KMS-11 (cell line): ENCODE measurements around the gene ZSWIM4.

Source experiments
- H2AFZ ChIP-seq: fragments of 200-600 bp; sonication (generic); 2 replicates; pipeline ENCODE4 v1.6.1; 2016; ENCODE audit warnings: antibody characterized with exemption, mixed run types, low read depth
- H3K27ac ChIP-seq: fragments of 200-600 bp; sonication (generic); 2 replicates; pipeline ENCODE4 v1.6.1; 2016; ENCODE audit warnings: mild to moderate bottlenecking, mixed run types
- H3K27me3 ChIP-seq: fragments of 200-600 bp; sonication (generic); 2 replicates; pipeline ENCODE4 v1.6.1; 2017; ENCODE audit warnings: mild to moderate bottlenecking, low read depth, mixed run types, moderate library complexity; ENCODE audit not compliant: insufficient read depth
- H3K36me3 ChIP-seq: fragments of 200-600 bp; sonication (generic); 2 replicates; pipeline ENCODE4 v1.6.1; 2017; ENCODE audit warnings: mild to moderate bottlenecking, mixed run types; ENCODE audit not compliant: insufficient read depth
- H3K4me1 ChIP-seq: fragments of 200-600 bp; sonication (generic); 2 replicates; pipeline ENCODE4 v1.6.1; 2016; ENCODE audit warnings: mild to moderate bottlenecking, low read depth, mixed run types; ENCODE audit not compliant: poor library complexity, severe bottlenecking
- H3K4me2 ChIP-seq: fragments of 200-600 bp; sonication (generic); 2 replicates; pipeline ENCODE4 v1.7.0; 2016; ENCODE audit warnings: mild to moderate bottlenecking, mixed run types
- H3K4me3 ChIP-seq: fragments of 200-600 bp; sonication (generic); IDR thresholded peaks from 2 replicates; pipeline ENCODE4 v1.6.1; 2017; ENCODE audit warnings: low read depth, low read length, mixed read lengths; ENCODE audit not compliant: insufficient read depth
- H3K79me2 ChIP-seq: fragments of 200-600 bp; sonication (generic); 2 replicates; pipeline ENCODE4 v1.6.1; 2016; ENCODE audit warnings: low read depth, mixed run types; ENCODE audit not compliant: insufficient read depth
- H3K9ac ChIP-seq: fragments of 200-600 bp; sonication (generic); 2 replicates; pipeline ENCODE4 v1.6.1; 2016; ENCODE audit warnings: mild to moderate bottlenecking, mixed run types
- H4K20me1 ChIP-seq: fragments of 200-600 bp; sonication (generic); 2 replicates; pipeline ENCODE4 v1.6.1; 2016; ENCODE audit warnings: mild to moderate bottlenecking, mixed run types; ENCODE audit not compliant: insufficient read depth
- CTCF ChIP-seq: fragments of 200-600 bp; sonication (generic); conservative IDR thresholded peaks from 2 replicates; pipeline ENCODE4 v1.6.1; 2017; ENCODE audit warnings: low read depth, mild to moderate bottlenecking, antibody characterized with exemption, low read length, moderate library complexity, mixed read lengths

ZSWIM4 gene

GRCh38 chr19:13765395-13766094 is 29.7 kb upstream of the ZSWIM4 start:
- Histone ChIP-seq H3K4me2 (no peak overlapping the region), H3K4me3 (no peak overlapping the region), H3K27me3 (no peaks in the 10 kb centered on the region), H3K36me3 (no peaks in the 10 kb centered on the region), H3K9ac (no peak overlapping the region), H3K79me2 (no peaks in the 10 kb centered on the region), H2AFZ (no peak overlapping the region), H3K27ac (no peak overlapping the region), H4K20me1 (no peaks in the 10 kb centered on the region), H3K4me1 (no peaks in the 10 kb centered on the region)
- no peak for TF ChIP-seq CTCF

GRCh38 chr19:13766095-13766481 is 29.2 kb upstream of the ZSWIM4 start:
- no peak for TF ChIP-seq CTCF
- Histone ChIP-seq H3K9ac (no peak overlapping the region), H3K4me2 (no peak overlapping the region), H3K4me1 (no peaks in the 10 kb centered on the region), H3K27ac (no peak overlapping the region), H3K36me3 (no peaks in the 10 kb centered on the region), H3K79me2 (no peaks in the 10 kb centered on the region), H2AFZ (no peak overlapping the region), H3K27me3 (no peaks in the 10 kb centered on the region), H3K4me3 (no peak overlapping the region), H4K20me1 (no peaks in the 10 kb centered on the region)

GRCh38 chr19:13768510-13768909 is 26.7 kb upstream of the ZSWIM4 start:
- TF ChIP-seq CTCF = no peak
- no peak overlapping the region for H3K9ac ChIP-seq
- H3K27ac ChIP-seq = no peak overlapping the region
- H3K36me3 ChIP-seq = no peaks in the 10 kb centered on the region
- no peak overlapping the region for H2AFZ ChIP-seq
- no peaks in the 10 kb centered on the region for H4K20me1 ChIP-seq
- H3K4me2 ChIP-seq = no peak overlapping the region
- H3K27me3 ChIP-seq = no peaks in the 10 kb centered on the region
- no peaks in the 10 kb centered on the region for H3K79me2 ChIP-seq
- no peak overlapping the region for H3K4me3 ChIP-seq
- H3K4me1 ChIP-seq = no peaks in the 10 kb centered on the region

GRCh38 chr19:13770013-13770635 is 25.1 kb upstream of the ZSWIM4 start:
- Histone ChIP-seq H3K9ac (no peak overlapping the region), H3K27ac (no peak overlapping the region), H3K4me2 (no peak overlapping the region), H3K4me1 (peaks cover 5% of the 10 kb centered on the region), H3K27me3 (no peaks in the 10 kb centered on the region), H3K79me2 (peaks cover 10% of the 10 kb centered on the region), H3K36me3 (no peaks in the 10 kb centered on the region), H4K20me1 (no peaks in the 10 kb centered on the region), H3K4me3 (no peak overlapping the region), H2AFZ (no peak overlapping the region)
- no peak for TF ChIP-seq CTCF
